Hematopoietic multipotent progenitor cell treated with erythropoietin and hydrocortisone succinate and interleukin-3 and kit ligand, for 6 days (in vitro differentiated cells): ENCODE data around the gene C22orf39.

ENCODE experiments used
- DNase-seq: peaks from one replicate; pipeline ENCODE4 v3.0.0-alpha.2; 2015

Gene C22orf39

GRCh38 chr22:19476023-19476422, 28.5 kb upstream of the C22orf39 start:
- DNase-seq: no peak

GRCh38 chr22:19473578-19473977, 26.1 kb upstream of the C22orf39 start:
- peak; percentile 19 for DNase-seq

GRCh38 chr22:19472233-19472632, 24.7 kb upstream of the C22orf39 start:
- no peak for DNase-seq

GRCh38 chr22:19471572-19471971, 24.1 kb upstream of the C22orf39 start:
- no peak for DNase-seq

GRCh38 chr22:19470010-19470409, 22.5 kb upstream of the C22orf39 start:
- DNase-seq: no peak

GRCh38 chr22:19469421-19469820, 21.9 kb upstream of the C22orf39 start:
- DNase-seq: no peak

- DNase-seq: no peak
Measured at GRCh38 chr22:19467912-19468311, 20.4 kb upstream of the C22orf39 start.

GRCh38 chr22:19466848-19467752, 19.6 kb upstream of the C22orf39 start:
- DNase-seq: peak; percentile 16

GRCh38 chr22:19466126-19466716, 18.7 kb upstream of the C22orf39 start:
- DNase-seq: no peak

- no peak for DNase-seq
Measured at GRCh38 chr22:19464975-19465374, 17.5 kb upstream of the C22orf39 start.

GRCh38 chr22:19464546-19464945, 17.0 kb upstream of the C22orf39 start:
- DNase-seq: no peak

GRCh38 chr22:19463491-19464469, 16.3 kb upstream of the C22orf39 start:
- no peak for DNase-seq

GRCh38 chr22:19463008-19463407, 15.5 kb upstream of the C22orf39 start:
- DNase-seq: no peak

- DNase-seq: no peak
Measured at GRCh38 chr22:19461506-19461905, 14.0 kb upstream of the C22orf39 start.

GRCh38 chr22:19460036-19460435, 12.5 kb upstream of the C22orf39 start:
- no peak for DNase-seq

GRCh38 chr22:19457828-19458428, 10.4 kb upstream of the C22orf39 start:
- DNase-seq: no peak

- no peak for DNase-seq
Measured at GRCh38 chr22:19456541-19456940, 9.0 kb upstream of the C22orf39 start.

GRCh38 chr22:19455585-19456370, 8.3 kb upstream of the C22orf39 start:
- DNase-seq: no peak

- no peak for DNase-seq
Measured at GRCh38 chr22:19455033-19455432, 7.5 kb upstream of the C22orf39 start.

- no peak for DNase-seq
Measured at GRCh38 chr22:19454156-19454555, 6.6 kb upstream of the C22orf39 start.

- DNase-seq: no peak
Measured at GRCh38 chr22:19453718-19454117, 6.2 kb upstream of the C22orf39 start.

- DNase-seq: no peak
Measured at GRCh38 chr22:19451570-19451969, 4.1 kb upstream of the C22orf39 start.
